Measurements from ENCODE around the gene BBS10. TPM values are rescaled to one million over a fixed set of nuclear protein-coding genes. Genes with fewer than 3 reads are reported as not detected.

BBS10 gene
- total RNA-seq, 1 experiment from 2014 or later, result 7.5 TPM

DNA sequence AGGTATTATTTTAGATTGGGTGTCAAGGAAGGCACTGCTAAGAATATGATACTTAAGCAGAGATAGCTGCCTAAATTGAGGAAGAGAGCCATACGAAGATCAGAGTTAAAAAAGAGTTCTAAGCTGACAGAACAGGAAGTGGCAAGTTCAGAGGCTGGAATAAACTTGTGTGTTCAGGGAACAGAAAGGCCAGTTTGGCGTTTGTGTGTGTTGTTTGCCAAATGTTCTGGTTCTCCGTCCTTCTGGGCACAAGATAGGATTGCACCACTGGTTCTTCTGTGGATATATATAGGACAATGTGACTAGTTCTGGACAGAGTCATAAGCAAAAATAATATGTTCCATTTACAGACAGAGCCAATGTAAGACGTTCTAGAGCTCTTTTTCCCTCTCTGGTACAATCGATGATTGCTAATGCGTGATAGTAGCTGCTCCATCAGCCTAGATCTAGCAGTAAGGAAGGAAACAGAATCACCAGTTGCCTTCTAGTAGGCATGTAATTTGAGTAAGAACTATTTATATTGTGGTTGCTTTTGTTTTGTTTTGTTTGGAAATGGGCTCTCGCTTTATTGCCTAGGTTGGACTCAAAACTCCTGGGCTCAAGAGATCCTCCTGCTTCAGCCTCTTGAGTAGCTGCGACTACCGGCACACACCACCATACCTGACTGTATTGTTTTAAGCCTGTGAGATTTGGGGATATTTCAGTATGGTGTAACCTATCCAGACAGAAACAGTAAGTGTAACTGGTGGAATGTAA, 7.4 kb downstream of the BBS10 start:
- Histone ChIP-seq H3K27me3 (ENCODE audit: low read length) (no peaks in the 10 kb centered on the region), H3K9me3 (ENCODE audit: low read length) (no peaks in the 10 kb centered on the region), H3K79me2 (ENCODE audit: low read length) (peaks cover 15% of the 10 kb centered on the region), H3F3A (ENCODE audit: low read length, unreplicated experiment) (no peaks in the 10 kb centered on the region), H3K4me2 (ENCODE audit: low read length) (no peak overlapping the region), H3K4me3 (ENCODE audit: low read length) (no peak overlapping the region), H2AFZ (ENCODE audit: low read length) (no peak overlapping the region), H3K9ac (ENCODE audit: low read length) (no peak overlapping the region), H4K20me1 (ENCODE audit: low read length) (no peaks in the 10 kb centered on the region), H3K36me3 (ENCODE audit: low read depth, low read length) (no peaks in the 10 kb centered on the region), H3K9me2 (replicated peaks; ENCODE audit: low read length) (no peaks in the 10 kb centered on the region), H3K4me1 (ENCODE audit: insufficient read depth, low read length) (peaks cover 23% of the 10 kb centered on the region), H3K27ac (ENCODE audit: low read length) (no peak overlapping the region)
- DNase-seq (no peak), ATAC-seq (peak; percentile 18)
- intact Hi-C loops (cut with micrococcal nuclease), result loop anchor here (10.0 kb wide), 1 partner anchor 214 kb away; the partner anchor contains the start of gene OSBPL8
- CTCF ChIA-PET, result no interaction called here
- no TSS peak for BruUV-seq (replicated peaks)
- TF ChIP-seq EZH2phosphoT487 (IDR thresholded peaks at IDR 0.05; ENCODE audit: borderline replicate concordance, low read length), result no peak
- no peak for TF ChIP-seq EZH2 (IDR thresholded peaks at IDR 0.05; ENCODE audit: low read length, unreplicated experiment)
- TF ChIP-seq, protein P1, sequence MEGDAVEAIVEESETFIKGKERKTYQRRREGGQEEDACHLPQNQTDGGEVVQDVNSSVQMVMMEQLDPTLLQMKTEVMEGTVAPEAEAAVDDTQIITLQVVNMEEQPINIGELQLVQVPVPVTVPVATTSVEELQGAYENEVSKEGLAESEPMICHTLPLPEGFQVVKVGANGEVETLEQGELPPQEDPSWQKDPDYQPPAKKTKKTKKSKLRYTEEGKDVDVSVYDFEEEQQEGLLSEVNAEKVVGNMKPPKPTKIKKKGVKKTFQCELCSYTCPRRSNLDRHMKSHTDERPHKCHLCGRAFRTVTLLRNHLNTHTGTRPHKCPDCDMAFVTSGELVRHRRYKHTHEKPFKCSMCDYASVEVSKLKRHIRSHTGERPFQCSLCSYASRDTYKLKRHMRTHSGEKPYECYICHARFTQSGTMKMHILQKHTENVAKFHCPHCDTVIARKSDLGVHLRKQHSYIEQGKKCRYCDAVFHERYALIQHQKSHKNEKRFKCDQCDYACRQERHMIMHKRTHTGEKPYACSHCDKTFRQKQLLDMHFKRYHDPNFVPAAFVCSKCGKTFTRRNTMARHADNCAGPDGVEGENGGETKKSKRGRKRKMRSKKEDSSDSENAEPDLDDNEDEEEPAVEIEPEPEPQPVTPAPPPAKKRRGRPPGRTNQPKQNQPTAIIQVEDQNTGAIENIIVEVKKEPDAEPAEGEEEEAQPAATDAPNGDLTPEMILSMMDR (conservative IDR thresholded peaks at IDR 0.05; ENCODE audit: low read depth, low read length), result no peak
- POLR2A ChIA-PET (ENCODE audit: unreplicated experiment), result no interaction called here

DNA sequence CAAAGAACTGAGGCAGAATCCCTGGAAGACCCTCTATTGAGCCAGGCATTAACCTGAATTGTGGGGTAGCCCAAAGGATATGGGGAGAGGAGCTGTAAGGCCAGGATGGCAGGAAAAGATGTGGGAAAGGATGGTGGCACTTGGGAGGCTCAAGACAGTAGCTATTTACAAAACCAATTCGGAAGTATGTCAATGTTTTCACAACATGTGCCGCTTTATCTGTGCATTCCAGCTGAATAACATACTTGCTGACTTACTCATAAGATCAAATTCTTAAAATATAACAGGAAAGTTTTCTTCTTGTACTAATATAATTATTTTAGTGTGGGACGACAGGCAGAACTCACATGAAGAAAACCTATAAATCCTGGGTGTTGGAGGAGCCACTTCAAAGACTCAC, 10.6 kb downstream of the BBS10 start:
- Histone ChIP-seq H3K27ac (ENCODE audit: low read length) (no peak overlapping the region), H3K79me2 (ENCODE audit: low read length) (no peaks in the 10 kb centered on the region), H2AFZ (ENCODE audit: low read length) (no peak overlapping the region; the same call in 1 of the 2 replicates), H3K9me3 (ENCODE audit: low read length) (no peaks in the 10 kb centered on the region), H3K9ac (ENCODE audit: low read length) (no peak overlapping the region), H3K4me1 (ENCODE audit: insufficient read depth, low read length) (peaks cover 23% of the 10 kb centered on the region), H4K20me1 (ENCODE audit: low read length) (no peaks in the 10 kb centered on the region), H3F3A (ENCODE audit: low read length, unreplicated experiment) (no peaks in the 10 kb centered on the region), H3K4me2 (ENCODE audit: low read length) (0 out of 2 replicates have a peak overlapping the region, but pooled peaks have one; percentile 24), H3K36me3 (ENCODE audit: low read depth, low read length) (no peaks in the 10 kb centered on the region), H3K9me2 (replicated peaks; ENCODE audit: low read length) (no peaks in the 10 kb centered on the region), H3K27me3 (ENCODE audit: low read length) (no peaks in the 10 kb centered on the region), H3K4me3 (ENCODE audit: low read length) (no peak overlapping the region)
- BruUV-seq (replicated peaks), result no TSS peak
- ATAC-seq, result peak; percentile 40
- intact Hi-C loops (cut with micrococcal nuclease), result no loop called here
- ChIA-PET POLR2A (ENCODE audit: unreplicated experiment) (no interaction called here), CTCF (no interaction called here)
- TF ChIP-seq EZH2phosphoT487 (IDR thresholded peaks at IDR 0.05; ENCODE audit: borderline replicate concordance, low read length) (no peak), EZH2 (IDR thresholded peaks at IDR 0.05; ENCODE audit: low read length, unreplicated experiment) (no peak)
- TF ChIP-seq, protein P1 (conservative IDR thresholded peaks at IDR 0.05; ENCODE audit: low read depth, low read length), result no peak
- DNase-seq, result peak; percentile 49

DNA sequence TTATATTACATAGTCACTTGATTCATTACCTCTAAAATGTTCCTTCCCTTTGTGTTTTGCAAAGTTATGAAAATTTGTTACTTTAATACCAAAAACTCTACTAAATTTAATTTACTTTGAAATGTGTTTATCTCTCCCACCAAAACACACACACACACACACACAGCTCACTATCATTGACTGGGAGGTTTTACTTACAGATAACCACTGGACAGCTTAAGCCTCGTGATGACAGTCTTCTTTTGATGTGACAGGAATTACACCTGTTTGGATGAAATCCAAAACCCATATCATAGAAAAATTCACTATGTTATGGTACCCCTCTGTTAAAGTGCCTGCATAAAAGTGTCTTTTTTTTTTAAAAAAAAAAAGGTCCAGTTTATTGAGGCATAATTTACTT, 15.6 kb downstream of the BBS10 start:
- Histone ChIP-seq H3K9ac (ENCODE audit: low read length) (no peak overlapping the region), H4K20me1 (ENCODE audit: low read length) (no peaks in the 10 kb centered on the region), H3F3A (ENCODE audit: low read length, unreplicated experiment) (peaks cover 8% of the 10 kb centered on the region), H3K4me1 (ENCODE audit: insufficient read depth, low read length) (peaks cover 22% of the 10 kb centered on the region), H3K36me3 (ENCODE audit: low read depth, low read length) (no peaks in the 10 kb centered on the region), H3K4me2 (ENCODE audit: low read length) (no peak overlapping the region), H3K27me3 (ENCODE audit: low read length) (no peaks in the 10 kb centered on the region), H2AFZ (ENCODE audit: low read length) (no peak overlapping the region), H3K79me2 (ENCODE audit: low read length) (no peaks in the 10 kb centered on the region), H3K9me2 (replicated peaks; ENCODE audit: low read length) (no peaks in the 10 kb centered on the region), H3K9me3 (ENCODE audit: low read length) (no peaks in the 10 kb centered on the region), H3K4me3 (ENCODE audit: low read length) (no peak overlapping the region), H3K27ac (ENCODE audit: low read length) (no peak overlapping the region)
- CTCF ChIA-PET, result no interaction called here
- no peak for DNase-seq
- POLR2A ChIA-PET (ENCODE audit: unreplicated experiment), result no interaction called here
- TF ChIP-seq, protein P1 (conservative IDR thresholded peaks at IDR 0.05; ENCODE audit: low read depth, low read length), result no peak
- TF ChIP-seq EZH2phosphoT487 (IDR thresholded peaks at IDR 0.05; ENCODE audit: borderline replicate concordance, low read length), result no peak
- no peak for TF ChIP-seq EZH2 (IDR thresholded peaks at IDR 0.05; ENCODE audit: low read length, unreplicated experiment)
- ATAC-seq, result no peak
- BruUV-seq (replicated peaks), result no TSS peak
- intact Hi-C loops (cut with micrococcal nuclease), result no loop called here

Measured in PC-3 (cell line).